ENCODE data around the gene FSD1. TPM values are rescaled to one million over a fixed set of nuclear protein-coding genes. Genes with fewer than 3 reads are reported as not detected.

Gene FSD1
- total RNA-seq, 4 donors from 2014 or later: 1.0 to 8.4 (median 1.4) TPM; not detected in 1

DNA sequence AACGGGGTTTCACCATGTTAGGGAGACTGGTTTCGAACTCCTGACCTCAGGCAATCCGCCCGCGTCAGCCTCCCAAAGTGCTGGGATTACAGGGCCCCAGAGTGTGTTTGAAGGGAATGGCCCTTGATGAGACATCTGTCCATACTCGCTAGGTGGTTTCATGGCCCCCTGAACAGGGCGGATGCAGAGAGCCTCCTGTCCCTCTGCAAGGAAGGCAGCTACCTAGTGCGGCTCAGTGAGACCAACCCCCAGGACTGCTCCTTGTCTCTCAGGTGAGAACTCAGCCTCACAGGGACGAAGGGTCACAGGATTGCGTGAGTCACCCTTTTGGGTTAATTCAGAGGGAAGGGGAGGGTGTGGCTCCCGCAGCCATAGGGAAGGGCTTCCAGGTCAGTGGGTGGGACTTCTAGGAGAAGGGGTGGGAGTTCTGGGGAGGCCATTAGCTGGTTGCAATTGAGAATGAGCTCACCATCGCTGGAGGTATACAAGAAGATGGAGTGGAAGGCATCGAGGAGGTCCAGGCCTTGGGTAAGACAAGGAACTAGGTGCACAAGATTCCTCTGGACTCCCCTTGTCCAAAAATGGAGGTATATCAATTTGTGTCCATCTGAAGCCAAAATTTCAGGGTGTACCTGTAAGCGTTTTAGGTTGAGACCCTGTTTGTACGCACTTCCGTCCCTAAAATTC, 16.2 kb upstream of the FSD1 start:
- no peak overlapping the region for H3K4me3 ChIP-seq
- H3K27me3 ChIP-seq: no peaks in the 10 kb centered on the region
- H3K36me3 ChIP-seq: no peaks in the 10 kb centered on the region
- TF ChIP-seq CTCF (IDR thresholded peaks at IDR 0.05) (no peak), POLR2A (IDR thresholded peaks at IDR 0.05) (no peak)
- peaks cover 0 to 3% (median 0%) of the 10 kb centered on the region in 4 donors for H3K4me1 ChIP-seq
- H3K9me3 ChIP-seq: no peaks in the 10 kb centered on the region
- H3K27ac ChIP-seq: no peak overlapping the region
- DNase-seq: no peak

GRCh38 chr19:4291184-4291732, 13.1 kb upstream of the FSD1 start:
- Histone ChIP-seq H3K9me3 (no peaks in the 10 kb centered on the region), H3K27ac (no peak overlapping the region), H3K27me3 (no peaks in the 10 kb centered on the region), H3K4me1 (no peaks in the 10 kb centered on the region), H3K36me3 (no peaks in the 10 kb centered on the region), H3K4me3 (no peak overlapping the region)
- DNase-seq: no peak
- TF ChIP-seq CTCF (IDR thresholded peaks at IDR 0.05) (no peak), POLR2A (IDR thresholded peaks at IDR 0.05) (no peak)

DNA sequence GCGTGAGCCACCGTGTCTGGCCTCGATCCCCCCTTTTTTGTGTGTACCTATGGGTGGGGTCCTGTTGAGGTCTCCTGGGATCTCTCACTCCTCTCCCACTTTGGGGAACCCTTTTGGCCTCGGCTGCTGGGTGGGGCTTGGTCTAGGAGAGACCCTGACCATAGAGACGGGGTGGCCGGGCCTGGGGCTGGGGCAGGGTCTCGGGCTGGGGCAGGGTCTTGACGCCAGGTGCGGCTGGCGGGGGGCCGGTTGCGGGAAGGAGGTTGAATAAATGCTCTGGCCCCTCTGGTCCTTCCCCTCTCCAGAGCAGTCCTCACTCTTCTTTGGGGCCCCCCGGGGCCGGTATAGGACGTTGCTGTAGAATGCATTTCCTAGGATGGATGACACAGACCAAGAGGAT, 11.9 kb upstream of the FSD1 start:
- DNase-seq: no peak
- Histone ChIP-seq H3K27me3 (no peaks in the 10 kb centered on the region), H3K4me1 (no peaks in the 10 kb centered on the region), H3K4me3 (no peak overlapping the region), H3K36me3 (no peaks in the 10 kb centered on the region), H3K9me3 (no peaks in the 10 kb centered on the region), H3K27ac (no peak overlapping the region)
- TF ChIP-seq CTCF (IDR thresholded peaks at IDR 0.05): no peak
- TF ChIP-seq POLR2A (IDR thresholded peaks at IDR 0.05): no peak

DNA sequence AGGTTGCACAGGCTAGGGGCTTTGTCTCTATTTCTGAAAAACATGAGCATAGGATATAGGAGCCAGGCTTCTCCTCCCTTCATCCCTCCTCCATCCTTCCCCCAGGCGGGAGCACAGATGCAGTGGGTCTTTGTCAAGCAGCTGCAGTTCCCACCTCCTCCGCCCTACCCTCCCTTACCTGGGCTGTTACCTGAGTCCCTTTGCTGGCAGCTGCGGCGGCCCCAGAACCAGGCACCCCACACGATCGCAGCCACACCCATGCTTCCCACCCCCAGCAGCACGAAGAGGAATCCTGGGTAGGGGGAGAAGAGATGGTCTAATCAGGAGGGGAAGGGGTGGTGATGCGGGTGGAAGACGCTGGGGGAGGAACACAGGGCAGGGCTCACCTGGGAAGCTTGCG, 10.0 kb upstream of the FSD1 start:
- DNase-seq: no peak
- H3K4me3 ChIP-seq: no peak overlapping the region
- no peaks in the 10 kb centered on the region for H3K27me3 ChIP-seq
- no peak for TF ChIP-seq CTCF (IDR thresholded peaks at IDR 0.05)
- TF ChIP-seq POLR2A (IDR thresholded peaks at IDR 0.05): no peak
- no peaks in the 10 kb centered on the region for H3K9me3 ChIP-seq
- H3K4me1 ChIP-seq: no peaks in the 10 kb centered on the region
- H3K36me3 ChIP-seq: no peaks in the 10 kb centered on the region
- no peak overlapping the region for H3K27ac ChIP-seq

- no peak for TF ChIP-seq POLR2A (IDR thresholded peaks at IDR 0.05)
- no peak for TF ChIP-seq CTCF (IDR thresholded peaks at IDR 0.05)
- no peak for DNase-seq
- no peaks in the 10 kb centered on the region for H3K36me3 ChIP-seq
- no peaks in the 10 kb centered on the region for H3K9me3 ChIP-seq
- H3K27me3 ChIP-seq: no peaks in the 10 kb centered on the region
- no peaks in the 10 kb centered on the region for H3K4me1 ChIP-seq
- no peak overlapping the region for H3K27ac ChIP-seq
- H3K4me3 ChIP-seq: no peak overlapping the region
Observed at GRCh38 chr19:4295972-4296771, 8.2 kb upstream of the FSD1 start.

Measured in Peyer's patch (tissue), 4 donors.